Measurements from ENCODE around the gene MZF1. TPM values are rescaled to one million over a fixed set of nuclear protein-coding genes. Genes with fewer than 3 reads are reported as not detected.

Gene MZF1
- total and polyA plus RNA-seq, 2 experiments from 2014 or later = 10.2 to 21.8 TPM

GRCh38 chr19:58560921-58561320 lies 12.2 kb downstream of the MZF1 start:
- H3K27me3 Mint-ChIP-seq (ENCODE audit: insufficient read depth, low read depth, poor library complexity) = peaks cover 54% of the 10 kb centered on the region
- no peak overlapping the region for H3K4me2 ChIP-seq
- H3K9me2 ChIP-seq (ENCODE audit: insufficient read depth) = peaks cover 5% of the 10 kb centered on the region; the same call in 1 of the 2 replicates
- peaks cover 37% of the 10 kb centered on the region for H3K4me1 Mint-ChIP-seq
- H3K4me3 Mint-ChIP-seq = peak overlapping the region; percentile 97; the same call in 2 of the 3 replicates
- H3K4me1 ChIP-seq (ENCODE audit: insufficient read depth) = peaks cover 14% of the 10 kb centered on the region; the same call in 1 of the 2 replicates
- 0 out of 2 replicates have a peak, but pooled peaks cover 2% of the 10 kb centered on the region for H3K36me3 ChIP-seq (ENCODE audit: insufficient read depth)
- peaks cover 20% of the 10 kb centered on the region for H3K79me2 ChIP-seq (replicated peaks; ENCODE audit: insufficient read depth)
- TF ChIP-seq STAT1 (IDR thresholded peaks at IDR 0.05; ENCODE audit: unreplicated experiment) = no peak
- TF ChIP-seq POLR2AphosphoS5 (IDR thresholded peaks at IDR 0.05; ENCODE audit: low read depth) = no peak
- no peak for TF ChIP-seq ZNF114 (CRISPR knock-in tag; IDR thresholded peaks at IDR 0.05)
- no peak for TF ChIP-seq CTCF (conservative IDR thresholded peaks at IDR 0.05; ENCODE audit: low read depth in 2 of 2)
- TF ChIP-seq ZNF462 (CRISPR knock-in tag; IDR thresholded peaks at IDR 0.05) = no peak
- TF ChIP-seq CREB1 (CRISPR knock-in tag; IDR thresholded peaks at IDR 0.05; ENCODE audit: low read depth) = no peak
- no peak for TF ChIP-seq ETS1 (IDR thresholded peaks at IDR 0.05)
- no peak for TF ChIP-seq ZNF331 (CRISPR knock-in tag; IDR thresholded peaks at IDR 0.05; ENCODE audit: low read depth)
- no peak for TF ChIP-seq EZH2phosphoT487 (IDR thresholded peaks at IDR 0.05; ENCODE audit: unreplicated experiment)
- no peak for TF ChIP-seq NANOG (IDR thresholded peaks at IDR 0.05; ENCODE audit: borderline replicate concordance)
- TF ChIP-seq JUNB (IDR thresholded peaks at IDR 0.05; ENCODE audit: unreplicated experiment) = no peak
- TF ChIP-seq EZH2 (IDR thresholded peaks at IDR 0.05; ENCODE audit: low read depth, unreplicated experiment) = no peak
- no peak for TF ChIP-seq REST (IDR thresholded peaks at IDR 0.05; ENCODE audit: unreplicated experiment)
- DNase-seq (ENCODE audit: low spot score) = no peak
- peaks cover 48% of the 10 kb centered on the region for H3K27me3 ChIP-seq (ENCODE audit: insufficient read depth)
- ATAC-seq = no peak
- H4K20me1 ChIP-seq (replicated peaks; ENCODE audit: insufficient read depth) = no peaks in the 10 kb centered on the region; the same call in 1 of the 2 replicates
- H3K27ac ChIP-seq (ENCODE audit: low read depth) = no peak overlapping the region
- H3K9me3 Mint-ChIP-seq = no peaks in the 10 kb centered on the region
- H3K36me3 Mint-ChIP-seq (ENCODE audit: low read depth) = peaks cover 34% of the 10 kb centered on the region
- no peak overlapping the region for H3K27ac Mint-ChIP-seq
- no peak overlapping the region for H3K4me3 ChIP-seq
- H2AFZ ChIP-seq = no peak overlapping the region
- H3F3A ChIP-seq (replicated peaks; ENCODE audit: low read depth) = peaks cover 32% of the 10 kb centered on the region
